BJ (cell line): Measurements from ENCODE around the gene HMX1. TPM values are rescaled to one million over a fixed set of nuclear protein-coding genes. Genes with fewer than 3 reads are reported as not detected.

Source experiments
- CTCF ChIA-PET: fragments of 350-600 bp; formaldehyde crosslinking; extraction: SDS; loops from one replicate; lab custom pipeline; 2021; ENCODE audit warnings: antibody characterized with exemption, inconsistent platforms; lab: Yijun Ruan, JAX
- POLR2A ChIA-PET: fragments of 300-600 bp; sonication (Branson Sonifier 250); formaldehyde crosslinking; extraction: SDS; loops from one replicate; lab custom pipeline; 2021; ENCODE audit warnings: antibody characterized with exemption; lab: Charles Lee
- DNase-seq: peaks from one replicate; pipeline ENCODE4 v3.0.0-alpha.2; 2011; ENCODE audit warnings: low read depth
- H3K27me3 ChIP-seq: 2 replicates; pipeline ENCODE4 v1.6.0; 2011; ENCODE audit warnings: low read length; ENCODE audit not compliant: control insufficient read depth, insufficient read depth
- H3K36me3 ChIP-seq: 2 replicates; pipeline ENCODE4 v1.5.1; 2011; ENCODE audit warnings: low read length; ENCODE audit not compliant: control insufficient read depth, insufficient read depth
- H3K4me3 ChIP-seq: 2 replicates; pipeline ENCODE4 v1.5.1; 2011; ENCODE audit warnings: low read depth, mild to moderate bottlenecking, control low read depth, low read length
- CTCF ChIP-seq: IDR thresholded peaks from 2 replicates; pipeline ENCODE4 v1.5.1; 2011; ENCODE audit warnings: low read depth, mild to moderate bottlenecking, control low read depth, inconsistent platforms, low read length, moderate library complexity; ENCODE audit not compliant: insufficient read depth
- polyA plus RNA-seq: library from polyadenylated mRNA; depleted of rRNA; stranded (reverse); fragments of >200 nt; gene quantifications from 2 replicates; pipeline ENCODE4 v1.2.3, GENCODE V29; 2011

HMX1 gene
- polyA plus RNA-seq, 1 experiment, result not detected

GRCh38 chr4:8880851-8881250, 9.2 kb upstream of the HMX1 start:
- Histone ChIP-seq H3K36me3 (no peaks in the 10 kb centered on the region), H3K4me3 (no peak overlapping the region), H3K27me3 (peaks cover 9% of the 10 kb centered on the region)
- no peak for TF ChIP-seq CTCF
- ChIA-PET POLR2A (no interaction called here), CTCF (no interaction called here)
- no peak for DNase-seq

- no peak for TF ChIP-seq CTCF
- CTCF ChIA-PET, result no interaction called here
- POLR2A ChIA-PET, result no interaction called here
- peaks cover 15% of the 10 kb centered on the region for H3K27me3 ChIP-seq
- no peaks in the 10 kb centered on the region for H3K36me3 ChIP-seq
- no peak for DNase-seq
- no peak overlapping the region for H3K4me3 ChIP-seq
These were observed 7.9 kb upstream of the HMX1 start for GRCh38 chr4:8879574-8879973.

GRCh38 chr4:8878421-8878820, 6.8 kb upstream of the HMX1 start:
- TF ChIP-seq CTCF, result no peak
- peaks cover 19% of the 10 kb centered on the region for H3K27me3 ChIP-seq
- POLR2A ChIA-PET, result no interaction called here

GRCh38 chr4:8877780-8878040, 6.1 kb upstream of the HMX1 start:
- POLR2A ChIA-PET, result no interaction called here
- no peaks in the 10 kb centered on the region for H3K36me3 ChIP-seq
- no peak overlapping the region for H3K4me3 ChIP-seq
- DNase-seq, result no peak
- CTCF ChIA-PET, result no interaction called here
- H3K27me3 ChIP-seq, result peaks cover 25% of the 10 kb centered on the region
- TF ChIP-seq CTCF, result no peak

More at GRCh38 chr4:8878421-8878820, 6.8 kb upstream of the HMX1 start:
- no peak for DNase-seq
- no peaks in the 10 kb centered on the region for H3K36me3 ChIP-seq
- CTCF ChIA-PET, result no interaction called here
- H3K4me3 ChIP-seq, result no peak overlapping the region

GRCh38 chr4:8876982-8877779, 5.5 kb upstream of the HMX1 start:
- POLR2A ChIA-PET, result no interaction called here
- no peaks in the 10 kb centered on the region for H3K36me3 ChIP-seq
- no peak for TF ChIP-seq CTCF
- H3K4me3 ChIP-seq, result no peak overlapping the region
- CTCF ChIA-PET, result no interaction called here
- DNase-seq, result no peak
- H3K27me3 ChIP-seq, result peaks cover 30% of the 10 kb centered on the region
